ENCODE results near the gene NRP2. TPM values are rescaled to one million over a fixed set of nuclear protein-coding genes. Genes with fewer than 3 reads are reported as not detected.

The NRP2 gene
- total RNA-seq, 1 donor from 2014 or later, result 38.9 TPM

GRCh38 chr2:205771666-205772065, 89.4 kb downstream of the NRP2 start:
- DNase-seq (ENCODE audit: low read depth), result no peak

DNA sequence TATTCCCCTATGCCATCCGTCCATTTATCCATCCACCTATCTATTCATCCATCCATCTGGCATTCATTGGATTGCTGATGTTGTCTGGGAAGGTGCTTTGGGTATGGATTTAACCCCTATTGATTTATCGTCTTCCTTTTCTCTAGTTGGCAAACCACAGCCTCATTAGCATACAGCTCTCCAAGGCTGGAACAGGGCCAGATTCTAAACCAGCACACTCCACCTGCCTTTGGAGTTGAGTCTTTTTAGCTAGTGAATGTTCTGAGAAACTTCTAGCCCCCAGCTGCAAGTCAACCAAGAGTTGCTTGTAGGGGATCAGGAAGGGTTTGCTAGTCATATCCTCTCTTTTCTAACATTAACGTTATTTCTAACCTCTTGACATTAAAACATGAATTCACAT, 90.7 kb downstream of the NRP2 start:
- DNase-seq (ENCODE audit: low read depth), result peak; percentile 47

- no peak for DNase-seq (ENCODE audit: low read depth)
Measured at GRCh38 chr2:205773989-205774388, 91.7 kb downstream of the NRP2 start.

DNA sequence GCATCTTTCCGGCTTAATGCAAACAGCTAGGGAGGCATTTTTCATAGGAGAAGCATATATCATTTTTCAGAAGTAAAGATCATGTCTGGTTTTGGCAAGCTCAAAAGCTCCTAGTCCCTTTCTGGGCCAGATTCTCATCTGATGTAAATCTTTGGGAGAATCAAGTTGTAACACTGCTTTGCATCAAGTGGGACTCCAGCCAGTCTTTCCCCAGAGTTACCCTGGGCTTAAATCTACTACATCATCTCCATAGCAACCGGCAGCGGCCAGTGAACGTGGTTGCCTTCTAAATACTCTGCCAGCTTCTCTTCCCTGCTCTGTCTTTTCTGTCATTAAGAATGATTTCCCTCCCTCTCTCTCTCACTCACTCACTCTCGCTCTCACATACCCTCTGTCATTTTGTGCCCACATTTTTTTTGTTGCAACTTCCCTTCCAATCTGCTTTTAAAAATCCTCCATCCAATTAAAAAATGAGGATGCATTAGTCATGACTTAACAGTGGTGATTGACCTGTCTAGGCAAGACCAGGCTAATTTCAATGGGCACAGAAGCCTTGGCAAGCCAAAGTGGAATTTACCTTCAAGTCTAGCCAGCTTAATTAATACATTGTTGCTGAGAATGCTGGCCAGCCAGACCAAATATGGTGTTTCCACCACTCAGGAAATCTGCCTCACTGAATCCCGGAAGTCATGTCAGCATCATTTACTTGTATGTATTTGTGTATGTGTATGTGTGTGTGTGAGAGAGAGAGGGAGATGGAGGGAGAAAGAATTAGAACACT, 93.0 kb downstream of the NRP2 start:
- DNase-seq (ENCODE audit: low read depth), result peak; percentile 84

- no peak for DNase-seq (ENCODE audit: low read depth)
Measured at GRCh38 chr2:205776139-205776538, 93.8 kb downstream of the NRP2 start.

- no peak for DNase-seq (ENCODE audit: low read depth)
Measured at GRCh38 chr2:205776720-205777119, 94.4 kb downstream of the NRP2 start.

GRCh38 chr2:205778356-205778755, 96.1 kb downstream of the NRP2 start:
- peak; percentile 22 for DNase-seq (ENCODE audit: low read depth)

GRCh38 chr2:205780645-205781044, 98.3 kb downstream of the NRP2 start:
- DNase-seq (ENCODE audit: low read depth), result no peak

- DNase-seq (ENCODE audit: low read depth), result no peak
Measured at GRCh38 chr2:205781244-205781931, 99.1 kb downstream of the NRP2 start.

DNA sequence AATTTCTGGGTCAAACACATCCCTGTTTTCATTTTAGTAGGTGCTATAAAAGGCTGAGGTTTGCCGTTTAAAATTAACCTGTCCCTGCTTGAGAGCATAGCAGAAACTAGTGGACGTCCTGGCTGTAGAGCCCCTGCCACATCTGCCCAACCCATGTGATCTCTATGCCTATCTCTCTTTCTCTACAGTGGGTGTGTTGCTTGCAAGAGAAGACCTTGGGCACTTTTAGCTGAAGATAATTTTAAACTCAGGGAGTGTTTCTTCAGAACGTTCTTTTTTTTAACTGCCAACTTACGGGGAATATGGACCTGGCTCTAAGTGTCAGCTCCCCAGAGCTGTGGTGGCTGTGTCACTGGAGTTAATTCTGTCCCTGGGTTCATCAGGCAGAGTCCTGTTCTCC, 100.6 kb downstream of the NRP2 start:
- no peak for DNase-seq (ENCODE audit: low read depth)

GRCh38 chr2:205783872-205784499, 101.7 kb downstream of the NRP2 start:
- DNase-seq (ENCODE audit: low read depth), result no peak

GRCh38 chr2:205785507-205786260, 103.4 kb downstream of the NRP2 start:
- no peak for DNase-seq (ENCODE audit: low read depth)

- DNase-seq (ENCODE audit: low read depth), result no peak
Measured at GRCh38 chr2:205786976-205787375, 104.7 kb downstream of the NRP2 start.

- no peak for DNase-seq (ENCODE audit: low read depth)
Measured at GRCh38 chr2:205787761-205788160, 105.5 kb downstream of the NRP2 start.

DNA sequence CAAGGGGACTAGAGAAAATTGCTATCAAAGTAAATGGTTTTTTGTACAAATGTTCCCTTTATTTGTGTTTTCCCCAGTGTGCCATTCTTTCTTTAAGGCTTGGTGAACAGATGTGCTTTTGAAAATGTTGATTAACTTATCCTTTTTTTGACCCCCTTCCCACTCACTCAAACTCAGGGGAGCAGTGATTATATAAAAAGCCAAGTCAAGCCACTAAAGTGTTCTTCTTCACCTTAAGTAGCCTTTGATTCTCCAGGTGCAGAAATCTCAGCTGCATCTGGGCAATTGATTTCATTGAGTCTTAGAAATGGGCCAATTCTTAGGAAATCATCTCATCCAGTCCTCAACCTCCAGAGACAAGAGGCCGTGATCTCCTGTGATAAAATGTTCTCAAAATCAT, 107.6 kb downstream of the NRP2 start:
- no peak for DNase-seq (ENCODE audit: low read depth)

- no peak for DNase-seq (ENCODE audit: low read depth)
Measured at GRCh38 chr2:205792908-205793307, 110.6 kb downstream of the NRP2 start.

- DNase-seq (ENCODE audit: low read depth), result no peak
Measured at GRCh38 chr2:205796805-205797313, 114.6 kb downstream of the NRP2 start.

DNA sequence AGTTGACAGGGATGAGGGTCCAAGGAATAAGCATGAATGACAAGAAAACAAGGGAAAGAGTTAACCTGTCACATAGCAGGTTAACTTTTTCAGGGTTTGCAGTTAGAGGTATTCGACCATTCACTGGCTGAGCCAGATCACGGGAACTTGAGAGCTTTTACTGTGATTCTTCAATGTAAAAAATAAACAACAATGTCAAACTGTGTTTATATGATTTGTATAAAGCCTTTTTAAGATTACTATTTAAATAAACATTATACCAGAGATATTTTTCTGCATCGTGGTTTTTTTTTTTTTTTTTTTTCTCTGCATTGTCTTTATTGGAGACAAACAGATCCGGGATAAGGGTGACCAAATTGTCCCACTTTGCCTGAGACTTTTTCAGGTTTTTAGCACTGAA, 115.6 kb downstream of the NRP2 start:
- no peak for DNase-seq (ENCODE audit: low read depth)

- no peak for DNase-seq (ENCODE audit: low read depth)
Measured at GRCh38 chr2:205800224-205800623, 117.9 kb downstream of the NRP2 start.

GRCh38 chr2:205800773-205801172, 118.5 kb downstream of the NRP2 start:
- DNase-seq (ENCODE audit: low read depth), result peak; percentile 50

- DNase-seq (ENCODE audit: low read depth), result no peak
Measured at GRCh38 chr2:205802065-205802464, 119.8 kb downstream of the NRP2 start.

GRCh38 chr2:205802941-205803340, 120.6 kb downstream of the NRP2 start:
- no peak for DNase-seq (ENCODE audit: low read depth)

Data from renal cortical epithelial cell (primary cell).